ENCODE measurements around the gene IFFO2.

DNA sequence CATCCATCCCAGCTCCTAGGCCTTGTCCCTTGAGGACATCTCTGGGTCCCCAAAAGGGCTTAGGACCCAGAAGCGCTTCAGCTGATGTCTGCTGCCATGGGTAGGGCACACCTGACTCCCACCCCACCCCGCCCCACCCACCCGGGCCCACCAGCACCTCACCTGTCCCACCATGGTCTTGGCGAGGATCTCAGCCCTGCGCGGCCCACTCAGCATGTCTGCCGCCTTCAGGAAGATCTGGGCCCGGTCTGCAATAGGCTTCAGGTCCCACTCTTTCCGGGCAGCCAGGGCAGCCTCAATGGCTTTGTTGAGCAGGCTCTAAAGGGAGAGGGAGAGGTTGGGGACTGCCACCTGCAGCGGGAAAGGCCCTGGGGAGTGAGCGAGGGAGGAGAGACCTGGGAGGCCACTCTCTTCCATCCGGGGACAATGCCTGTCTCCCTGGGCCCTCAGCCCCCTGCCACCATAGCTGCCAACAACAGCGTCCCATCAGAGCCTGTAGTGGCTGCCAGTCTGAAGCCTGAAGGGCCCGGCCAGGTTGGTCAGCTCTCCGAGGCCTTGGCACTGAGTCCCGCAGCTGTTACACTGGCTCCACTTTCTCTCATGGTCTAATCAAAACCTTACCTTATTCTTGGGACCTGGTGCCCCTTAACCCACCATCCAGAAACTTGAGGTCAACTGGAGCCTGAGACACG is 71.0 kb downstream of the IFFO2 start:
- TF ChIP-seq, protein P1, sequence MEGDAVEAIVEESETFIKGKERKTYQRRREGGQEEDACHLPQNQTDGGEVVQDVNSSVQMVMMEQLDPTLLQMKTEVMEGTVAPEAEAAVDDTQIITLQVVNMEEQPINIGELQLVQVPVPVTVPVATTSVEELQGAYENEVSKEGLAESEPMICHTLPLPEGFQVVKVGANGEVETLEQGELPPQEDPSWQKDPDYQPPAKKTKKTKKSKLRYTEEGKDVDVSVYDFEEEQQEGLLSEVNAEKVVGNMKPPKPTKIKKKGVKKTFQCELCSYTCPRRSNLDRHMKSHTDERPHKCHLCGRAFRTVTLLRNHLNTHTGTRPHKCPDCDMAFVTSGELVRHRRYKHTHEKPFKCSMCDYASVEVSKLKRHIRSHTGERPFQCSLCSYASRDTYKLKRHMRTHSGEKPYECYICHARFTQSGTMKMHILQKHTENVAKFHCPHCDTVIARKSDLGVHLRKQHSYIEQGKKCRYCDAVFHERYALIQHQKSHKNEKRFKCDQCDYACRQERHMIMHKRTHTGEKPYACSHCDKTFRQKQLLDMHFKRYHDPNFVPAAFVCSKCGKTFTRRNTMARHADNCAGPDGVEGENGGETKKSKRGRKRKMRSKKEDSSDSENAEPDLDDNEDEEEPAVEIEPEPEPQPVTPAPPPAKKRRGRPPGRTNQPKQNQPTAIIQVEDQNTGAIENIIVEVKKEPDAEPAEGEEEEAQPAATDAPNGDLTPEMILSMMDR (conservative IDR thresholded peaks at IDR 0.05), result no peak
- no peak for TF ChIP-seq EZH2 (IDR thresholded peaks at IDR 0.05; ENCODE audit: low read depth)

All from PC-9 (cell line).